Measurements from ENCODE around the gene MAP4K4. TPM values are rescaled to one million over a fixed set of nuclear protein-coding genes. Genes with fewer than 3 reads are reported as not detected.
"Not testable (repeated sequence)": the region's sequence is repeated elsewhere in the genome, so short reads cannot be mapped to it uniquely, and the experiment has no call there.

The MAP4K4 gene
- total RNA-seq, 1 donor from 2014 or later: 36.8 TPM

DNA sequence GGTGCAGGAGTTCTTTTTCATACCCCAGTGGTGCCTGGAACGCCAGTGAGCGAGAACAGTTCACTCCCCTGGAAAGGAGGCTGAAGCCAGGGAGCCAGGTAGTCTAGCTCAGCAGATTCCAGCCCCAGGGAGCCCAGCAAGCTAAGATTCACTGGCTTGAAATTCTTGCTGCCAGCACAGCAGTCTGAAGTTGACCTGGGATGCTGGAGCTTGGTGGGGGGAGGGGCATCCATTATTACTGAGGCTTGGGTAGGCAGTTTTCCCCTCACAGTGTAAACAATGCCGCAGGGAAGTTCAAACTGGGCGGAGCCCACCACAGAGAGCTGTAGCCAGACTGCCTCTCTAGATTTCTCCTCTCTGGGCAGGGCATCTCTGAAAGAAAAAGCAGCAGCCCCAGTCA lies 238.3 kb downstream of the MAP4K4 start:
- H3K4me3 Mint-ChIP-seq (ENCODE audit: low read depth); H3K27ac Mint-ChIP-seq; H3K4me1 Mint-ChIP-seq (ENCODE audit: low read depth); DNase-seq (ENCODE audit: low spot score); H3K36me3 Mint-ChIP-seq (ENCODE audit: low read depth); intact Hi-C loops (cut with micrococcal nuclease): not testable (repeated sequence)
- H3K9me3 Mint-ChIP-seq: peaks cover 33% of the 10 kb centered on the region
- peaks cover 10% of the 10 kb centered on the region for H3K27me3 Mint-ChIP-seq (ENCODE audit: low read depth)

GRCh38 chr2:101942851-101943250 lies 245.3 kb downstream of the MAP4K4 start:
- Mint-ChIP-seq H3K9me3 (peaks cover 11% of the 10 kb centered on the region), H3K4me1 (ENCODE audit: low read depth) (no peaks in the 10 kb centered on the region), H3K4me3 (ENCODE audit: low read depth) (no peak overlapping the region), H3K27ac (no peak overlapping the region), H3K27me3 (ENCODE audit: low read depth) (peaks cover 6% of the 10 kb centered on the region), H3K36me3 (ENCODE audit: low read depth) (no peaks in the 10 kb centered on the region)
- DNase-seq (ENCODE audit: low spot score): no peak
- intact Hi-C loops (cut with micrococcal nuclease): no loop called here

Other genes starting within 250 kb of the MAP4K4 start
- gene RFX8, start 222.6 kb upstream of the MAP4K4 start, total RNA-seq: 1.3 and 1.6 TPM in 2 replicates